Thoracic aorta (tissue), 2 donors: Measurements from ENCODE around the gene NLRC5. TPM values are rescaled to one million over a fixed set of nuclear protein-coding genes. Genes with fewer than 3 reads are reported as not detected.

Experiments used
- ATAC-seq: fragments of 150-250 bp; one replicate; pipeline ENCODE4 v1.8.0; 2017; ENCODE audit warnings: low read depth; ENCODE audit not compliant: insufficient number of reproducible peaks, low FRiP score
- DNase-seq: peaks from one replicate; pipeline ENCODE4 v3.0.0-alpha.2; 2020; ENCODE audit warnings: low spot score
- H3K27ac ChIP-seq, 2 donors: fragments of 200-600 bp; sonication (generic); 1 replicate in 1 of 2; 2 replicates in 1 of 2; pipeline ENCODE4 v1.5.1; 2016; ENCODE audit warnings: mild to moderate bottlenecking in 2 of 2, moderate library complexity in 2 of 2
- H3K27me3 ChIP-seq: fragments of 200-600 bp; sonication (generic); replicated peaks from 2 replicates; pipeline ENCODE4 v1.6.0; 2016; ENCODE audit warnings: mild to moderate bottlenecking; ENCODE audit not compliant: insufficient read depth
- H3K36me3 ChIP-seq: fragments of 200-600 bp; sonication (generic); one replicate; pipeline ENCODE4 v1.5.1; 2016
- H3K4me1 ChIP-seq, 2 donors: fragments of 200-600 bp; sonication (generic); 1 replicate in 1 of 2; 2 replicates in 1 of 2; pipeline versions ENCODE4 v1.5.1 to v1.6.0; 2016; ENCODE audit warnings: low read depth in 2 of 2, mild to moderate bottlenecking in 1 of 2; ENCODE audit not compliant: control insufficient read depth in 1 of 2
- H3K4me3 ChIP-seq: fragments of 200-600 bp; sonication (generic); 2 replicates; pipeline ENCODE4 v1.5.1; 2016; ENCODE audit warnings: mild to moderate bottlenecking
- H3K9me3 ChIP-seq: fragments of 200-600 bp; sonication (generic); 2 replicates; pipeline ENCODE4 v1.5.1; 2016
- total RNA-seq, 2 donors: library from RNA; depleted of rRNA; stranded (reverse); fragments of >200 nt; gene quantifications; one replicate each; pipeline versions ENCODE4 v1.1.0 to v1.2.3, GENCODE V29; 2016
- TF ChIP-seq, protein P1 (sequence below): fragments of 200-600 bp; sonication (generic); IDR thresholded peaks from one replicate; pipeline ENCODE4 v1.5.1; 2019; ENCODE audit warnings: antibody characterized with exemption

The NLRC5 gene
- total RNA-seq, 2 donors from 2014 or later = 51.0 to 54.4 TPM

DNA sequence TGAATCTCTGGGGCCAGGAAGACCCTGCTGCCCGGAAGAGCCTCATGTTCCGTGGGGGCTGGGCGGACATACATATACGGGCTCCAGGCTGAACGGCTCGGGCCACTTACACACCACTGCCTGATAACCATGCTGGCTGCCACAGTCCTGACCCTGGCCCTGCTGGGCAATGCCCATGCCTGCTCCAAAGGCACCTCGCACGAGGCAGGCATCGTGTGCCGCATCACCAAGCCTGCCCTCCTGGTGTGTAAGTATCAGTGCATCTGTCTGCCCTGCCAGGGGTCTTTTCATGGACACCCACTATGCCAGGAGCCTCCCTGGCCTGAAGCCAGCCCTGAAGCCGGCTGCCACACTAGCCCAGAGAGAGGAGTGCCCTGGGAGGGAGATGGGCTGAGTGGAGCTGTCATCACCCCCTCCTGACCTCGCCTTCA is 27.5 kb upstream of the NLRC5 start, which contains the start of gene CETP:
Gene CETP, plus strand, starts transcription at position 100 of the 431 bp plus-strand sequence. Its CDS starts 30 bp downstream, at position 130.
- ATAC-seq (no peak), DNase-seq (no peak)
- H3K4me1 ChIP-seq = peaks cover 12 to 13% of the 10 kb centered on the region in 2 donors
- TF ChIP-seq, protein P1, sequence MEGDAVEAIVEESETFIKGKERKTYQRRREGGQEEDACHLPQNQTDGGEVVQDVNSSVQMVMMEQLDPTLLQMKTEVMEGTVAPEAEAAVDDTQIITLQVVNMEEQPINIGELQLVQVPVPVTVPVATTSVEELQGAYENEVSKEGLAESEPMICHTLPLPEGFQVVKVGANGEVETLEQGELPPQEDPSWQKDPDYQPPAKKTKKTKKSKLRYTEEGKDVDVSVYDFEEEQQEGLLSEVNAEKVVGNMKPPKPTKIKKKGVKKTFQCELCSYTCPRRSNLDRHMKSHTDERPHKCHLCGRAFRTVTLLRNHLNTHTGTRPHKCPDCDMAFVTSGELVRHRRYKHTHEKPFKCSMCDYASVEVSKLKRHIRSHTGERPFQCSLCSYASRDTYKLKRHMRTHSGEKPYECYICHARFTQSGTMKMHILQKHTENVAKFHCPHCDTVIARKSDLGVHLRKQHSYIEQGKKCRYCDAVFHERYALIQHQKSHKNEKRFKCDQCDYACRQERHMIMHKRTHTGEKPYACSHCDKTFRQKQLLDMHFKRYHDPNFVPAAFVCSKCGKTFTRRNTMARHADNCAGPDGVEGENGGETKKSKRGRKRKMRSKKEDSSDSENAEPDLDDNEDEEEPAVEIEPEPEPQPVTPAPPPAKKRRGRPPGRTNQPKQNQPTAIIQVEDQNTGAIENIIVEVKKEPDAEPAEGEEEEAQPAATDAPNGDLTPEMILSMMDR = no peak
- H3K36me3 ChIP-seq = no peaks in the 10 kb centered on the region
- no peak within 1 kb of the TSS for H3K27ac ChIP-seq
- H3K4me3 ChIP-seq = no peak within 1 kb of the TSS
- no peaks in the 10 kb centered on the region for H3K9me3 ChIP-seq
- H3K27me3 ChIP-seq = no peaks in the 10 kb centered on the region

DNA sequence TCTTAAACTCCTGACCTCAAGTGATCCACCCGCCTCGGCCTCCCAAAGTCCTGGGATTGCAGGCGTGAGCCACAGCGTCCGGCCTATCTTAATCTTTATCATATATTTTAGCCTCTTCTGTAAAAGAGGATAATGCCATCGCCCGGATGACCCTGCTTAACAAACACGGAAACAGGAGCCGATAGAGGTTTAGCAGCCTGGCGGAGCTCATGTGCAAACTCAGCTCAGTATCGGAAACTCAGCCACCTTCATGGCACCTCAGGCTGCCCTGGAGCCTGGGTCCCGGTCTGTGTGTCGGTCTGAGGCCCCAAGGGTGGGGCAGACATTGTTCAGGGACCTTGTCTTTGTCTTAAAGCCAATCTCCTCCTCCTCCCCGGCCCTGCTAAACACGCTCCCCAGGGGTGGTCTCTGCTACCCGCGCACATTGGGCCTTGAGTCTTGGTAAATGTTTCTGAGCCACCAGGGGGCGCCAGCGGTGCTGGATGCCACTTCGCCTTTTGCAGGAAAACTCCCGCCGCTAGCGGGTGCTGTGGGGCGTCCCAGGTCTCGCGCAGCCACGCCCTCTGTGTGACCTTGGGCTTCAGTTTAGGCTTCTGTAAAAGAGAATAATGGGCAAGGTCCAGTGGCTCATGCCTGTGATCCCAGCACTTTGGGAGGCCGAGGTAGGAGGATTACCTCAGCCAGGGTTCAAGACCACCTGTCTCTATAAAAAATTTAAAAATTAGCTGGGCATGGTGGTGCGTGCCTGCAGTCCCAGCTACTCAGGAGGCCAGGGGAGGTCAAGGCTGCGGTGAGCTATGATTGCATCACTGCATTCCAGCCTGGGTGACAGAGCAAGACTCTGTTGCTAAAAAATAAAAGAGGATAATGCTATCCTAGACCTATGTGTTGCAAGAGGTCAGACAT is 24.9 kb upstream of the NLRC5 start:
- H3K27ac ChIP-seq = no peak overlapping the region
- H3K27me3 ChIP-seq = no peaks in the 10 kb centered on the region
- ATAC-seq (peak; percentile 25), DNase-seq (peak; percentile 36)
- no peaks in the 10 kb centered on the region for H3K9me3 ChIP-seq
- no peak overlapping the region for H3K4me3 ChIP-seq
- TF ChIP-seq, protein P1 = peak; percentile 72
- H3K36me3 ChIP-seq = no peaks in the 10 kb centered on the region
- H3K4me1 ChIP-seq = peaks cover 12 to 13% of the 10 kb centered on the region in 2 donors

DNA sequence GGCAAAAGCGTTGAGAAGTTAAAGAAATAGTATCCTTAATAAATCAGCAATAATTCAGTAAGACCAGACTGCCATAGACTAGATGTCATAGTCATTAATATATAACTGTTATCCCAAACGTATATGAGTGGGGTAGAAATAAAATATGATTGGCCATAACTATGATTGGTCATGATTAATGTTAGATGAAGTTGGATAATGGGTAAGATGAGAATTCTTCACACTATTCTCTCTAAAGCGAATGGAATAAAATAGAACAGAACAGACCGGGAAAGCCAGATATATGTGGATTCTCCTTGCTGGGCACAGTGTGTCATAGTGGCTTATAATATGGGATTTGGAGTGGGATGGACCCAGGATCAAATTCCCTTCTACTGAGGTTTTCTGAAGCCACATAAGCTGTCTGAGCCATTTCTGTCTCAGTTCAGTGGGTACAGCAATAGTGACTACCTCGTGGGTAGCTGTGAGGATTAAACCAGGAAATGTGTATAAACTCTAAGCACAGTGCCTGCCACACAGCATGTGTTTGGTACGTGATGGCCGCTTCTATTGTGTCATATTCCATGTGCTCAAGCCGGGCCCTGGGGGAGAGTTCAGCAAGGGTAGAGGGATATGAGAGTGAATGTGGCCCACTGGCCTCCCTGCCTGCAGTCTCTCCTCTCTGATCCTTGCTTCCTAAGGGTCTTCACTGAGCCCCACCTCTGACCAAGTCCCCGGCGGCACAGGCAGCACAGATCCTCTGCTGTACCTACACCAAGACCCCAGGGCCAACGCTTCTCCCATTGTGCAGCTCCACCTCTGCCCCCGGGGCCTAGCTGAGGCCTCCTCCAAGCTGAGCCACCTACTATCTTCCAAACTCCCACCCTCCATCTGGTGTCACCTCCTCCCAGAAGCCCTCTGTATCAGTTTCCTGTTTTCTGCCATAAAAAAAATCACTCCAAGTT is 23.9 kb upstream of the NLRC5 start:
- Histone ChIP-seq H3K36me3 (no peaks in the 10 kb centered on the region), H3K4me1 (peaks cover 12 to 13% of the 10 kb centered on the region in 2 donors), H3K27me3 (no peaks in the 10 kb centered on the region), H3K9me3 (no peaks in the 10 kb centered on the region), H3K27ac (no peak overlapping the region), H3K4me3 (no peak overlapping the region)
- TF ChIP-seq, protein P1 = no peak
- no peak for DNase-seq
- ATAC-seq = no peak

DNA sequence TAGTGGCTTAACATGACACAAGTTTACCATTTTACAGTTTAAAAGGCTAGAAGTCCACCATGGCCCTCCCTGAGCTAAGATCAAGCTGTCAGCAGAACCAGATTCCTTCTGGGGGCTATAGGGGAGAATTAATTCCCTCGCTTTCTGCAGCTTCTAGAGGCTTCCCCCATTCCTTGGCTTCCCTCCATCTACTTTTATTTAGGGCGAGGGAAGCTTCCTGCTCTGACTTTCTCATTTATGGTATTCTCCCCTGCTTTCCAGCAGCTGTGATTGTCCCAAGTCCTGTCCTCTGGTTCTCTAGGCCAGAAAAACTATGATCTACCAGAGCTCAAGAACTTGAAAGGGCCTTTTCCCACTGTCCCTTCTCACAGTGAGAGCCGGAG is 23.3 kb upstream of the NLRC5 start:
- ATAC-seq (no peak), DNase-seq (no peak)
- Histone ChIP-seq H3K9me3 (no peaks in the 10 kb centered on the region), H3K4me1 (peaks cover 10 to 11% of the 10 kb centered on the region in 2 donors), H3K36me3 (no peaks in the 10 kb centered on the region), H3K27ac (no peak overlapping the region), H3K27me3 (no peaks in the 10 kb centered on the region), H3K4me3 (no peak overlapping the region)
- TF ChIP-seq, protein P1 = no peak

DNA sequence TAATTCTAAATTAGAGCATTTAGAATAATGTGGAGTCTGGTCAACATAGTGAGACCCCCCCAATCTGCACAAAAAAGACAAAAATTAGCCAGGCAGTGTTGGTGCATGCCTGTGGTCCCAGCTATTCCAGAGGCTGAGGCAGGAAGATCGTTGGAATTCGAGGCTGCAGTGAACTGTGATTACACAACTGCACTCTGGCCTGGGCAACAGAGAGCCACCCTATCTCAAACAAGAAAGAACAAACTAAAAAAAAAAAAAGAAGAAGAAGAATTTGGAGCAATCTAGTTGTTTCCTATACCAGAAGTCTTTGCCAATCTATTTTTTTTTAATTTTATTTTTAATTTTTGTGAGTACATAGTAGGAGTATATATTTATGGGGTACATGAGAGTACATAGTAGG is 21.6 kb upstream of the NLRC5 start:
- no peak for ATAC-seq
- H3K4me1 ChIP-seq = no peaks in the 10 kb centered on the region
- H3K27ac ChIP-seq = no peak overlapping the region
- TF ChIP-seq, protein P1 = no peak
- no peak overlapping the region for H3K4me3 ChIP-seq
- H3K27me3 ChIP-seq = no peaks in the 10 kb centered on the region
- no peak for DNase-seq
- no peaks in the 10 kb centered on the region for H3K9me3 ChIP-seq
- no peaks in the 10 kb centered on the region for H3K36me3 ChIP-seq
